GM19395 (cell line): ENCODE data around the gene YAF2.
A peak's percentile ranks its signal among the peaks of the same experiment; 100 is the strongest.

Experiments used
- ATAC-seq: cut with Tn5 transposase; IDR thresholded peaks from one replicate; pipeline ENCODE4 v1.9.1; 2021; ENCODE audit warnings: mild to moderate bottlenecking, moderate library complexity; ENCODE audit not compliant: unreplicated experiment

YAF2 gene

DNA sequence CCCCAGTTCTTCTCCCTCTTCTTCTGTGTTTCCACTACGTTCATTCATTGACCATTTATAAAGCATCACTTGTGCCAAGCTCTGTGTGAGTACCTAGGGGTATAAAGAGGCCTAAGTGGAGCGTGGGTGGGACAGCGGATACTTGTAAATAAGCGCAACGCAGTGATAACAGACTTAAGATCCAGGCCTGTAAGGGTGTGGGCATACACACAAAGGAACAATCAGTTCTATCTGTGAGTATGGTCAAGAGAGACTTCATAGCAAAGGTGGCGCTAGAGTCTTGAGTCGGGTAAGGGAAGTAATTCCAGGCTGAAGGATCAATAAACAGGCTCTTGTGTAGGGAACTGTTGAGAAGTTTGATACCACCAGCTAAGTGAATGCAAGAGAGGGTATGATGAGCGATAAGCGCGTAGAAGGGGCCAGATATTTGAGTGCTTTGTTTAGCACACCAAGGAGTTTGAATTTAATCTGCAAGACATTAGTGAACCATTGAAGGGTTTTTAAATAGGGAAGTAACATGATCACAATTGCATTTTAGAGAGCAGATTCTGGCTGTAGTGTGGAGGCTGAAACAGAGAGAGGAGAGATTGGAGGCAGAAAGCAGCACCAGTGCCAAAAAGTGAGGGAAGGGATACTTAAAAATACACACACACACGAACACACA, 92.4 kb downstream of the YAF2 start:
- no peak for ATAC-seq

DNA sequence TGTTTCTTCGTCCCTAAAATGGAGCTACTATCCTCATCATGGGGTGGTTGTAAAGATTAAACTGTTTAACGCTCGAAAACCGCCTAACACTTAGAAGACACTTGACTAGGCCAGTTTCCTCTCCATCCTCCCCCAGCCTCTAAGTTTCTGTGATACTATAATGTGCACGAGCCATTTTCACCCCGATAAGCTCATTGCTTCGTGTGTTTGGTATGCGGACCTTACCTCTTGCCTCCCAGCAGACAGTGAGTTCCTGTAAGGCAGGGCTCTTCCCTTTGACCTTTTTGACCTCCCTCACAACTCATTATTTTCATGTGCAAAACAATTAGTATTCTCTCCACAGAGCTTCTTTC, 92.9 kb downstream of the YAF2 start:
- peak; percentile 25 for ATAC-seq

DNA sequence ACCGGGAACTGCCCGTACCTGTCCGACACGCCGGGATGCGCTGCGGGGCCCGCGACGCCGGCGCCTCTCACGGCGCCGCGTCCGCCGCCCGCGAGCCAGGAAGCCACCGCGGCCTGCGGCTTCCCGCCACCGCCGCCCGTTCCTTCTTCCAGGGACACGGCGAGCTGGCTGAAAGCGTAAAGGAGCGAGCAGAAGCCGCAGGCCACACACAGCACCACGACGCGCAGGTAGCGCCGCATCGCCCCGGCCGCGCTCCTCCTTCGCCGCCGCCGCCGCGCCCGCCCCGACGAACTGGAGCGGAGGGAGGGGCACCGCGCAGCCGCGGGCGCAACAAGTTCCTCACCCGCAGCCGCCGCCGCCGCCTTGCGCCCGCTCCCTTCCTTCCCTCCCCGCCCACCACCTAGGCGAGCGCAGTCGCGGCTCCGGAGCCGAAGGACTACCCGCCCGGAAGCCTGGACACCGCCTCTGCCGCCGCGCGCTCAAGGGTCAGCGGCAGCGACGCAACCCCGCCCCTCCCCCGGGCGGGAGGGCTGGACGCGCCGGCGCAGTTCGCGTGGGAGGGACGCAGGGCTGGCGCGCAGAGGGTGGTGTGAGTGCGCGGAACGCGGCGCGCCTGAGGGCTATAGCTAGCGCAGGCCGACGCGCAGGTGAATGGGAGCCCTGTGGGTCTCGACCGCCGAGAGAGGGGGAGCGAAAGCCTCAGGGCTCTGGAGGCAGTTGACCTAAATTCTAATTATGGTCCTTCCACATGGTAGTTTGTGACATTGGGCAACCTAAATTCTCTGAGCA, 93.4 kb downstream of the YAF2 start, which contains the start of gene GXYLT1:
GXYLT1 (minus strand) TSS at position 467 of the 789 bp plus-strand sequence; CDS start at position 239, 228 bp downstream.
- ATAC-seq = peak; percentile 94

DNA sequence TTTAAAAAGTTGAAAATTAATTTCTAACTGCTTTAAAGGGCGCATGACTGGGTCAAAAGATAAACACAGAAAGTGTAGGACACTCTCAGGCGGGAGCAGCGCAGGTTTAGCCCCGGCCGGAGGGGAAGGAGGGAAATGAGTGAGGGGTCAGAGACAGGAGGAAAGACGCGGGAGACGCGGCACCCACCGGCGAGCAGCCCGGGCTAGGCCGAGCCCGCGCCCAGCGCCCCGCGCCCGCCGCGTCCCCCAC, 94.0 kb downstream of the YAF2 start:
- no peak for ATAC-seq

DNA sequence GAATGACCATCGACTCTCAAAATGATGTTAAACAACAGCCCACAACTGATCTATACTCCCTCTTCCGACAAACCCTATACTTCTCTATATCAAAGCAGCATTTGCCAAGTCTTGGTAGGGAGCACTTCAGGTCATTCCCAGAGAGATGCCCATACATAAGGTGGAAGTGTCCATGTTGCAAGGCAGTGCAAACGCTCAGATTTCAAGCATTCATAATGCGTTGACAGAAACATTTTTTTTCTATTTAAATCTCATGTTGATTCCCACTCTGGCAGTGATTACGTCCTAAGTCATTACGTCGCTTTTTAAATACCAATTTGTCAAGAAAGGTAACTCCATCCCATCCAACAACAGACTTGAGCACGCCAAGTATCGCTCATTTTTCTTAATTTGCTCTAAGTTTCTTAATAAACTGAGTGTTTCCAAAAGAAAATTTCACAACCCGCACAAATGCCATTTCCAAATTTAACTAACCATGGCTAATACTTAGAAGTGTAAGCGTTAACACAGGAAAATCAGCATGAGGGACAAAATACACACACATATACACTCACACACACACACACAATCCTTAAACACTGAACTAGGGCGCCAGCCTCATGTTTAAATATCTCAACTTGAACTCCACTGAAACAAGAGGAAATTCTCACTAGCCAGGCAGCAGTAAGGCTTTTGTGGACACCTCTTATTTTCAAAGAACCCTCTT, 94.4 kb downstream of the YAF2 start:
- ATAC-seq = peak; percentile 2

DNA sequence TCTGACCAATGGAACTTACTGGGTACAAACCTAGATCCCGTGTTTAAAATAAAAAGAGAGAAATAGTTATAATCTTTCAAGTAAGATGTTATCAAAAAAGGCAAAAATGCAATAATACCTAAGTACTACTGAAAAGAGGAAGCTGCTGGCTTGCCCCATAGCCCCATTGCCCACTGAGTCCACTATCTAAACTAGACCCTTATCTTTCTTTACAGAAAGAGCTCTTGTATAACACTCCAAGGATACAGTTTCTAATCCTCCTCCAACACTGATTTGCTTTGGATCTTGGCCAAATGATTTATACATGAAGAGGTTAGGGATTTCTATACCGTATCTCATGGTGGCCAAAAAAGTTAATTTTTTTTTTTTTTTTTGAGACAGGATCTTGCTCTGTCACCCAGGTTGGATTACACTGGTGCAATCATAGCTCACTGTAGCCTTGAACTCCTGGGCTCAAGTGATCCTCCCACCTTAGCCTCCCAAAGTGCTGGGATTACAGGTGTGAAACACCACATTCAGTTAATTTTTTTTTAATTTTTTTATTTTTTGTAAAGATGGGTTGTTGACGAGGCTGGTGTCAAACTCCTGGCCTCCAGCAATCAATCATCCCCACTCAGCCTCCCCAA, 96.0 kb downstream of the YAF2 start:
- ATAC-seq = no peak

DNA sequence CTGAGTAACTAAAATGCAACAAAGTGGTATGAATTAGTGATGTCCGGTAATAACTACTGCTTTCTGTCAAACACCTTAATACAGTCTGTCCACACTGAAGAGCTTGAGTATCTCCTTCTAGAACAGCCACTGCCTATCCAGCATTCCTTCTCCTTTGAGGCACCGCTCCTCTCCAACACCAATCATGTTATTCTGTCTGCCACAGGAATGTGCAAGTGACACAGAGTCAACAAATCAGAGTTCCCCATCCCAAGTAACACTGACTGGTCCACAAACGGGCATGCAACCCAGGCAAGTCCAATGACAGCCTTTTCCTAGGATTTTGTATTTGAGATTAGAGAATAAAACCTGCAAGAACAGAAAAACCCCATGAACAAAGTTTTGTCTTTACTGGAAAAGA, 97.1 kb downstream of the YAF2 start:
- no peak for ATAC-seq

DNA sequence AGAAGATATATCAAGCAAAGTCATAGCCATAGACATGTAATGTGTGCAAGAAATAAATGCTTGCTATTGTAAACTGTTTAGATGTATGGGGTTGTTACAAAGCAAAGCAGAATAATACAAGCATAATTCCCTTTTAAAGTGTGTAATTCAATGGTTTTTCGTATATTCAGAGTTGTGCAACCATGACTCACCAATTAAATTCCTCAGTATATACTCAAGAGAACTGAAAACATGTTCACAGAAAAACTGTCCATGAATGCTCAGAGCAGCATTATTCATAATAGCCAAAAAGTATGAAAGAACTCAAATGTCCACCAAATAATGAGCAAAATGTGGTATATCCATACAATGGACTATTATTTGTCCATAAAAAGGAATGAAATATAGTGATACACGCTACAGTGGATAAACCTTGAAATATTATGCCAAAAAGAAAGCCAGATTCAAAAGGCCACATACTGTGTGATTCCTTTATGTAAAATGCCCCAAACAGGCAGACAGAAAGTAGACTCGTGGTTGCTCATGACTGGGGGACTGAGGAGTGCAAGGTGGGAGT, 102.7 kb downstream of the YAF2 start:
- ATAC-seq = no peak

DNA sequence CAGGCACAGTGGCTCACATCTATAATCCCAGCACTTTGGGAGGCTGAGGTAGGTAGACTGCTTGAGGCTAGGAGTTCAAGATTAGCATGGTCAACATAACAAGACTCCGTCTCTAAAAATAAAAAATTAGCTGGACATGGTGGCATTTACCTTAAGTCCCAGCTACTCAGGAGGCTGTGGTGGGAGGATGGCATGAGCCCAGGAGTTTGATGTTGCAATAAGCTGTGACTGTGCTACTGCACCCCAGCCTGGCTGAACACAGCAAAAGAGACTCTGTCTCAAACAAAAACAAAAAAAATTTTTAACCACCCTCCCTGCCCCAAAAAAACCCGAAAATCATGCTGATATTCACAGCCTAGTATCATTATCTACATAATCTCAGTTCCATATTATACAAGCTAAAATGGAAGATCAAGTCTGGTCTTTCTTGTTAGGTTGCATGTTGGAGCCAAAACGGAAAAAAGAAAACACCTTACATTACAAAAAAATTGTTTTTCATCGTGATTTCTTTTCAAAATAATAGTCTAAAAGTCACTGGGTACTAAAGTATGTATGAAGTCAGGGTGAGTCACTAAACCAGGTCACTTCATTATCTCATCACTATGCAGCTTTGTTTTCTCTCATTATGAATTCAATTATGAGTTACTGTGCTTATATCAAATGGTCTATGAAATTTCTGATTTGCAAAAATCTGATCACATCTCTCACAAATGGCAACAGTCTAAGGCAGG, 107.2 kb downstream of the YAF2 start:
- ATAC-seq = no peak

DNA sequence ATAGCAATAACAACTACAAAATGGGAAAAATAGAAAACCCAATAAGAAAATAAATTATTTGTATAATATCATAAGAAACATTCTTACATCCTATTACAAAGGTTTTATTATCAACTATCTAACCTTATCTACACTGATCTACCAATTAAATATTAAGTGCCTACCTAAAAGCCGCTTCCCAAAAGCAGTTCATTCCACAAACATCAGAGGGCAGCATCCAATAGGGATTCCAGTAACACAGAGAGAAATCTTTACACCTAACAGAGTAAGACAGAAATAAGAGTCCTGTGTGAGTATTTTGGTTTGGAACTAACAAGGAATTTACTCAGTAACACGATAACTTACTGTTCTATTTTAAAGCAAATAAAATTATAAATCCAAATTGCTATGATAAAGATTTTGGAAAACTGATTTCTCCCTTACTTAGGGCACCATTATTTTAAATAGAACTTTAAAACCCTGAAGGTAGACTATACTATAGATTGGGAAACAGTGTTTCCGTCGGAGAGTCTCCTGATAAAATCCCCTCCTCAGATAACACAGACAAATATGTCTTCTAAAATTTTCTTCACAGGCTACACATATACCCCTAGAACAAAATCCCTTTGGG, 108.3 kb downstream of the YAF2 start:
- ATAC-seq = no peak

DNA sequence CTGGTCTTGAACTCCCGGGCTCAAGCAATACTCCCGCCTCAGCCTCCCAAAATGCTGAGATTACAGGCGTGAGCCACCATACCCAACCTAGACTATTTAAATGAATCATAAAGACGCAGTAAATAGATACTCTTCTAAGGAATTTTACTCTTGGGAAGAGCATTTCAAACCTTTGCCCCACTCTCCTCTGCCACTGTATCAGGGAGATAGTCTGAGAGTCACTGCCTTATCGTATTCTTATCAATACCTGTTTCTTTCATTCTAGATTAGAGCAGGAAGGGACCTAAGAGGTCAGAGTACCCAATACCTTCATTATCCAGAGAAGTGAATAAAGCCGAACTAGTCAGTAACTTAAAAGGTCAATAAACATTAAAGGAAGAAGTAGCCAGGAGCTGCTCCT, 109.2 kb downstream of the YAF2 start:
- ATAC-seq = no peak

DNA sequence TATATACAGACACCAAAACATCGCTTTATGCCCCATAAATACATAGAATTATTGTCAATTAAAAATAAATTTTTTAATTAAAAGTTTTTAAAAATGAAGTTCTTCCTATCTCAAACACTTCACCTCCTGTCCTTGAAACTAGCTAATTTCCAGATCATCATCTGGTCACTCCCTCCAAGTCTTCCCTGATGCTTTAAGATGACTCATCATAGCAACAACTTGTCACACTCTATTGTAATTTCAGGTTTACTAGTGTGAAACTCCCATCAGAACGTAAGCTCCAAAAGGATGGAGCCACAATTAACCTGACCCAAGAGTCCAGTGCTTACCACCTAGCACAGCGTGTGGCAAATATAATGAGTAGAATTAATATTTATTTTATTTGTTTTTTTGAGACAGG, 109.7 kb downstream of the YAF2 start:
- no peak for ATAC-seq

DNA sequence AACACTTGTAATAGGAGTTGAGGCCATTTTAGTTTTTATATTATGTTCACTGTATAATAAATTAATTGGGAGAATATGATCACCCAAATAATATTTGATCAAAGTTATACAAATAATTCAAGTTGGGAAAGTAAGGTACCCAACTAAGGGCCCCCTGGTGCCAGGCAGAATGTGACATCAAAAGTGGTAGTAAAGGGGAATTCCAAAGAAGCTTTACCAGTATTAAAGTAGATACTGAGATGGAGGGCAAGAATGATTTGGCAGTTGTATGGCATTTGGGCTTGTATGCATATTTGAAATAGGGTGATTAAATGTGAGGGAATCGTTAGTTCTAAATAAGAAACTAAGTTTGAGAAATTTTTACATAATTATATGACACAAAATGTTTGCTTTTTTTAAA, 111.1 kb downstream of the YAF2 start:
- no peak for ATAC-seq

DNA sequence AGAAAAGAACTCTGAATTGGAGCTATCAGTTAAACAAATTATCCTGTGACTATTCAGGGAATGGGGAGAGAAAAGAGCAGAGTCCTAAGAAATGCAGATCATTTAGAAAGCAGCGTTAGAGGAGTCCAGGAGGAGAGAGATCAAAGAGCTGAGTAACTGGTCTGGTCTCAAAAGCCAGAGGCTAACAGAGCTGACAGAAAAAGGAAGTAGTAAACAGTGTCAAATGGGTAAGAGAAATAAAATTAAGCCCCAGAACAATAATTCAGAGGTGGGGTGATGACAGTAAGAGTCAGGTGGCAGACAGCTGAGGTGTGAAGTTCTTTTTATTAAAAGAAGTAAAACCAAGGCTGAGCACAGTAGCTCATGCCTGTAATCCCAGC, 112.7 kb downstream of the YAF2 start:
- no peak for ATAC-seq

DNA sequence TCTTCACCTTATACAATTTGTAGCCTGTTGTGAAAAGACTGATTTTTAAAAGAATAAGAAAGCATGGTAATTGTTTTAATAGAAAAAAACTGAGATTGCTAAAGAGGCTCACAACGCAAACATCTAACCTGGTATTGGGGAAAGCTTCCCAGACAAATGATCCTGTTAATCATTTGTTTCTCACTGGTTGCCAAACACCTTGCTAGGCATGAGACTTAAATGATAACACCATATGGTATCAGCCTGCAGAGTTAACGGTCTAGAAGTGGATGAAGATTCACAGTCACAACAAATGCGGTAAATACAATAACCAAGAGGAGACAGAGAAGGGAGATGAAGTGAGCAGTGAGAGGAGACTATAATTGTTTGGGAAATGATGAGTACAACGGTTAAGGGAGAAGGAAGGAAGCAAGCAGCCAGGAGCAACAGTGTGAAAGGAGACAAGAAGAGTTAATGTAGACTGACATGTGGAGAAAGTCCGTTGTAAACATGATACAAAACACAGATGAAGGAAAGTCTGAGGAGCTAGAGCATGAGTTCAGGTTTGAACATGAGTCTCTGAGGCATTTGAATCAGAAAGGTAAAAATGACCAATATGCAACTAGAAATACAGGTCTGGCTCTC, 113.2 kb downstream of the YAF2 start:
- ATAC-seq = no peak

DNA sequence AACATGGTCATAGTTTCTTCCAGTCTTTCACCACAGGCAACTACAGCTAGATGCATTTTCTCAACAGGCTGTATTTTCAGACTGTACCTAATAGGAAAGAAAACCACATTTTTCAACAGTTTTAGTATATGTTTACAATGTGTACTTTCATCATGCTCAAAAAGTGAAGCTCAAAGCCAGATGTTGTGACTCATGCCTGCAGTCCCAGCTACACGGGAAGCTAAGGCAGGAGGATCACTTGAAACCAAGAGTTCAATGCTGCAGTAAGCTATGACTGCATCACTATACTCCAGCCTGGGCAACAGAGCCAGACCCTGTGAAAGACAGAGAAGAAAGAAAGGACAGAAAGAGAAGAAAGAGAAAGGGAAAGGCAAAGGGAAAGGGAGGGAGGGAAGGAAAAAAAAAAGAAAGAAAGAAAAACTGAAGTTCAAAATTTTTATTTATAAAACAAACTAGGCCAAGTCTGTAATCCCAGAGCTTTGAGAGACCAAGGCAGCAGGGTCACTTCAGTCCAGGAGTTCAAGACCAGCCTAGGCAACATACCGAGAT, 118.9 kb downstream of the YAF2 start:
- no peak for ATAC-seq

DNA sequence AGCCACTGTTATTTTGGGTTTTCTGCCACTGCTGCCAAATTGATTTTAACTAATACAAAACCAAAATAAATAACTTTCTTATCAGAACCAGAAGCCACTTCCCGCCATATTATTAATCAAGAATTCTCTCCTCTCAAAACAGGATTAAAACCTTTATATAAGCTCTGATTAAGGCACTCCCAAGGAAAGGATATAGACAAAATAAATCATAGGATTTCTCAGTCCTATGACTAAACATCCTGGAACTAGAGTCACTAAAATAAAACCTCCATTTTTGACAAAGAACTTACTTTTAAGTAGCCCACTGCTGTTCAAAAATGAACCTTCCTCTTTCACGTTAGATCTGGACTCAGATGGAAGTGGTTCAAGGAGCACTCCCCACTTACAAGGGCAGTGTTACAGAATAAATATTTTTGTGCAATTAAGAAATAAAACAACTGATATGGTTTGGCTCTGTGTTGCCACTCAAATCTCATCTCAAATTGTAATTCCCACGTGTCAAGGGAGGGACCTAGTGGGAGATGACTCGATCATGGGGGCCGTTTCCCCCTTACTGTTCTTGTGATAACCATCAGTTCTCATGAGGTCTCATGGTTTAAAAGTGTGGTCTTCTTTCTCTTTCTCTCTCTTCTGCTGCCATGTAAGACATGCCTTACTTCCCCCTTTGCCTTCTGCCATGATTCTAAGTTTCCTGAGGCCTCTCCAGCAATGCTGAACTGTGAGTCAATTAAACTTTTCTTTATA, 119.7 kb downstream of the YAF2 start:
- ATAC-seq = no peak

DNA sequence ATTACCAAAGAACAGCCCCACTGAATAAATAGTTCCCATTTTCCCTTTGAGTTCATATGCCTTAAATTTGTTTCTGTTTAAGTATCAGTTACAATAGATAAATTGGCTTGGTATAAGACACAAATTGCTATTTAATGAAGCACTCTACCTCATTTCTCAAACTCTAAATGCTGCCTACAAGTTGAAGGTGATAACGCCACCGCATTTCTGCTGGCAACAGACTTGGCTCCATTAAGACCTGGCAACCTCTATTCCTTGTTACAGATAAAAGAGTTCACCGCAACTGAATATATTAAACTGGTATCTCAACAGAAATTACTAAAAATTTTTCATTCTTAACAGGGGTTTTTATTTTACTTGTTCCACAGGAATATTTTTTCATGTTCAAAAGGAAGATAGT, 129.0 kb downstream of the YAF2 start:
- no peak for ATAC-seq
